ENCODE results near the gene RAB40B.

Gene RAB40B

GRCh38 chr17:82675476-82676245 lies 22.8 kb downstream of the RAB40B start:
- no peak for DNase-seq
- in situ Hi-C loops (cut with HindIII; ENCODE audit: low pct_ligation_motif_present, low pct_unique_long_range_greater_than_20kb, low sequenced_read_pairs) = no loop called here

GRCh38 chr17:82674656-82675475 lies 23.6 kb downstream of the RAB40B start:
- no peak for DNase-seq
- in situ Hi-C loops (cut with HindIII; ENCODE audit: low pct_ligation_motif_present, low pct_unique_long_range_greater_than_20kb, low sequenced_read_pairs) = no loop called here

GRCh38 chr17:82670661-82671450 lies 27.6 kb downstream of the RAB40B start:
- DNase-seq = no peak
- in situ Hi-C loops (cut with HindIII; ENCODE audit: low pct_ligation_motif_present, low pct_unique_long_range_greater_than_20kb, low sequenced_read_pairs) = no loop called here

- in situ Hi-C loops (cut with HindIII; ENCODE audit: low pct_ligation_motif_present, low pct_unique_long_range_greater_than_20kb, low sequenced_read_pairs) = no loop called here
- DNase-seq = peak; percentile 25
These were observed 29.8 kb downstream of the RAB40B start for GRCh38 chr17:82668631-82669099.

GRCh38 chr17:82668024-82668630 lies 30.4 kb downstream of the RAB40B start:
- in situ Hi-C loops (cut with HindIII; ENCODE audit: low pct_ligation_motif_present, low pct_unique_long_range_greater_than_20kb, low sequenced_read_pairs) = no loop called here
- no peak for DNase-seq

GRCh38 chr17:82667668-82668000 lies 30.9 kb downstream of the RAB40B start:
- in situ Hi-C loops (cut with HindIII; ENCODE audit: low pct_ligation_motif_present, low pct_unique_long_range_greater_than_20kb, low sequenced_read_pairs) = no loop called here

GRCh38 chr17:82666931-82667667 lies 31.4 kb downstream of the RAB40B start:
- in situ Hi-C loops (cut with HindIII; ENCODE audit: low pct_ligation_motif_present, low pct_unique_long_range_greater_than_20kb, low sequenced_read_pairs) = no loop called here
- no peak for DNase-seq

More at GRCh38 chr17:82667668-82668000, 30.9 kb downstream of the RAB40B start:
- DNase-seq = no peak

GRCh38 chr17:82665891-82666290 lies 32.6 kb downstream of the RAB40B start:
- DNase-seq = no peak
- in situ Hi-C loops (cut with HindIII; ENCODE audit: low pct_ligation_motif_present, low pct_unique_long_range_greater_than_20kb, low sequenced_read_pairs) = no loop called here

- DNase-seq = no peak
- in situ Hi-C loops (cut with HindIII; ENCODE audit: low pct_ligation_motif_present, low pct_unique_long_range_greater_than_20kb, low sequenced_read_pairs) = no loop called here
These were observed 33.3 kb downstream of the RAB40B start for GRCh38 chr17:82665217-82665616.

- DNase-seq = no peak
- in situ Hi-C loops (cut with HindIII; ENCODE audit: low pct_ligation_motif_present, low pct_unique_long_range_greater_than_20kb, low sequenced_read_pairs) = no loop called here
These were observed 33.8 kb downstream of the RAB40B start for GRCh38 chr17:82664701-82665182.

GRCh38 chr17:82664276-82664575 lies 34.3 kb downstream of the RAB40B start:
- in situ Hi-C loops (cut with HindIII; ENCODE audit: low pct_ligation_motif_present, low pct_unique_long_range_greater_than_20kb, low sequenced_read_pairs) = no loop called here
- DNase-seq = no peak

GRCh38 chr17:82663381-82664275 lies 34.9 kb downstream of the RAB40B start:
- in situ Hi-C loops (cut with HindIII; ENCODE audit: low pct_ligation_motif_present, low pct_unique_long_range_greater_than_20kb, low sequenced_read_pairs) = no loop called here
- no peak for DNase-seq

- no peak for DNase-seq
- in situ Hi-C loops (cut with HindIII; ENCODE audit: low pct_ligation_motif_present, low pct_unique_long_range_greater_than_20kb, low sequenced_read_pairs) = no loop called here
These were observed 35.7 kb downstream of the RAB40B start for GRCh38 chr17:82662711-82663261.

GRCh38 chr17:82661717-82662683 lies 36.5 kb downstream of the RAB40B start:
- in situ Hi-C loops (cut with HindIII; ENCODE audit: low pct_ligation_motif_present, low pct_unique_long_range_greater_than_20kb, low sequenced_read_pairs) = no loop called here
- no peak for DNase-seq

- DNase-seq = no peak
- in situ Hi-C loops (cut with HindIII; ENCODE audit: low pct_ligation_motif_present, low pct_unique_long_range_greater_than_20kb, low sequenced_read_pairs) = no loop called here
These were observed 38.6 kb downstream of the RAB40B start for GRCh38 chr17:82659886-82660285.
